ENCODE results near the gene APOL4.
"Not testable (repeated sequence)": the region's sequence is repeated elsewhere in the genome, so short reads cannot be mapped to it uniquely, and the experiment has no call there.

The APOL4 gene

GRCh38 chr22:36192542-36192941 lies 9.1 kb downstream of the APOL4 start:
- no CpG with 5 or more reads among the region's 4 CpGs for WGBS (ENCODE audit: extremely low coverage, insufficient coverage, low lambda C conversion rate)

GRCh38 chr22:36191106-36191836 lies 10.3 kb downstream of the APOL4 start:
- Histone ChIP-seq H3K4me1 (ENCODE audit: control insufficient read depth, low read depth, low read length) (peaks cover 6% of the 10 kb centered on the region), H3K9ac (ENCODE audit: low read length) (no peak overlapping the region), H3K79me2 (ENCODE audit: control insufficient read depth, insufficient read depth, low read length) (no peaks in the 10 kb centered on the region), H3K79me1 (ENCODE audit: low read length) (no peaks in the 10 kb centered on the region), H2AK5ac (ENCODE audit: low read length) (peak overlapping the region; percentile 96), H2BK120ac (ENCODE audit: low read depth, low read length) (no peak overlapping the region), H3K4ac (ENCODE audit: low read depth, low read length) (no peak overlapping the region), H4K8ac (ENCODE audit: low read depth, low read length) (no peak overlapping the region), H3K4me2 (ENCODE audit: low read length) (no peak overlapping the region), H3K36me3 (ENCODE audit: control insufficient read depth, insufficient read depth, low read length) (no peaks in the 10 kb centered on the region), H3K27me3 (ENCODE audit: insufficient read depth, low read length, poor library complexity) (no peaks in the 10 kb centered on the region), H2BK15ac (replicated peaks; ENCODE audit: low read depth) (no peak overlapping the region), H3K27ac (ENCODE audit: low read depth, low read length) (no peak overlapping the region), H2BK5ac (ENCODE audit: low read length) (peak overlapping the region; percentile 24), H3K18ac (ENCODE audit: low read length) (no peak overlapping the region), H4K5ac (ENCODE audit: low read length) (no peak overlapping the region), H3K56ac (ENCODE audit: low read length) (no peak overlapping the region), H3K4me3 (ENCODE audit: low read length) (no peak overlapping the region), H3K23ac (ENCODE audit: low read length) (no peak overlapping the region)
- no peak for DNase-seq
- no CpG with 5 or more reads among the region's 17 CpGs for WGBS (ENCODE audit: extremely low coverage, insufficient coverage, low lambda C conversion rate)

More at GRCh38 chr22:36192542-36192941, 9.1 kb downstream of the APOL4 start:
- H4K5ac ChIP-seq (ENCODE audit: low read length) = no peak overlapping the region
- H3K9ac ChIP-seq (ENCODE audit: low read length) = no peak overlapping the region
- no peak overlapping the region for H2AK5ac ChIP-seq (ENCODE audit: low read length)
- H2BK5ac ChIP-seq (ENCODE audit: low read length) = no peak overlapping the region
- no peak overlapping the region for H3K4me2 ChIP-seq (ENCODE audit: low read length)
- no peak for DNase-seq
- no peak overlapping the region for H3K23ac ChIP-seq (ENCODE audit: low read length)
- peaks cover 8% of the 10 kb centered on the region for H3K4me1 ChIP-seq (ENCODE audit: control insufficient read depth, low read depth, low read length)
- no peak overlapping the region for H2BK15ac ChIP-seq (replicated peaks; ENCODE audit: low read depth)
- no peak overlapping the region for H3K56ac ChIP-seq (ENCODE audit: low read length)
- no peaks in the 10 kb centered on the region for H3K27me3 ChIP-seq (ENCODE audit: insufficient read depth, low read length, poor library complexity)
- H2BK120ac ChIP-seq (ENCODE audit: low read depth, low read length) = no peak overlapping the region
- no peak overlapping the region for H3K27ac ChIP-seq (ENCODE audit: low read depth, low read length)
- H3K79me2 ChIP-seq (ENCODE audit: control insufficient read depth, insufficient read depth, low read length) = no peaks in the 10 kb centered on the region
- no peaks in the 10 kb centered on the region for H3K79me1 ChIP-seq (ENCODE audit: low read length)
- H3K4ac ChIP-seq (ENCODE audit: low read depth, low read length) = no peak overlapping the region
- no peak overlapping the region for H3K4me3 ChIP-seq (ENCODE audit: low read length)
- H4K8ac ChIP-seq (ENCODE audit: low read depth, low read length) = no peak overlapping the region
- no peaks in the 10 kb centered on the region for H3K36me3 ChIP-seq (ENCODE audit: control insufficient read depth, insufficient read depth, low read length)
- no peak overlapping the region for H3K18ac ChIP-seq (ENCODE audit: low read length)

- not testable (repeated sequence) for H4K8ac ChIP-seq (ENCODE audit: low read depth, low read length); H3K9ac ChIP-seq (ENCODE audit: low read length); H3K18ac ChIP-seq (ENCODE audit: low read length); H3K36me3 ChIP-seq (ENCODE audit: control insufficient read depth, insufficient read depth, low read length); H4K5ac ChIP-seq (ENCODE audit: low read length); H3K27ac ChIP-seq (ENCODE audit: low read depth, low read length); H2BK15ac ChIP-seq (replicated peaks; ENCODE audit: low read depth); H3K4me2 ChIP-seq (ENCODE audit: low read length); H3K4ac ChIP-seq (ENCODE audit: low read depth, low read length); H2AK5ac ChIP-seq (ENCODE audit: low read length); H3K79me1 ChIP-seq (ENCODE audit: low read length); H3K23ac ChIP-seq (ENCODE audit: low read length); H3K4me1 ChIP-seq (ENCODE audit: control insufficient read depth, low read depth, low read length); H3K79me2 ChIP-seq (ENCODE audit: control insufficient read depth, insufficient read depth, low read length); H3K4me3 ChIP-seq (ENCODE audit: low read length); H3K27me3 ChIP-seq (ENCODE audit: insufficient read depth, low read length, poor library complexity); DNase-seq; H2BK120ac ChIP-seq (ENCODE audit: low read depth, low read length)
- no CpG with 5 or more reads among the region's 6 CpGs for WGBS (ENCODE audit: extremely low coverage, insufficient coverage, low lambda C conversion rate)
- H2BK5ac ChIP-seq (ENCODE audit: low read length) = peak overlapping the region; percentile 67
- H3K56ac ChIP-seq (ENCODE audit: low read length) = peak overlapping the region; percentile 64
Measured at GRCh38 chr22:36187862-36188261, 13.7 kb downstream of the APOL4 start.

GRCh38 chr22:36185828-36186624 lies 15.6 kb downstream of the APOL4 start:
- H2AK5ac ChIP-seq (ENCODE audit: low read length) = no peak overlapping the region
- no peak overlapping the region for H2BK15ac ChIP-seq (replicated peaks; ENCODE audit: low read depth)
- no peak overlapping the region for H3K27ac ChIP-seq (ENCODE audit: low read depth, low read length)
- no peaks in the 10 kb centered on the region for H3K79me1 ChIP-seq (ENCODE audit: low read length)
- no peak overlapping the region for H3K56ac ChIP-seq (ENCODE audit: low read length)
- no CpG with 5 or more reads among the region's 14 CpGs for WGBS (ENCODE audit: extremely low coverage, insufficient coverage, low lambda C conversion rate)
- H3K9ac ChIP-seq (ENCODE audit: low read length) = no peak overlapping the region
- H4K8ac ChIP-seq (ENCODE audit: low read depth, low read length) = no peak overlapping the region
- H3K4me1 ChIP-seq (ENCODE audit: control insufficient read depth, low read depth, low read length) = peaks cover 4% of the 10 kb centered on the region
- H3K4me2 ChIP-seq (ENCODE audit: low read length) = no peak overlapping the region
- no peak overlapping the region for H3K4ac ChIP-seq (ENCODE audit: low read depth, low read length)
- no peak for DNase-seq
- no peak overlapping the region for H2BK120ac ChIP-seq (ENCODE audit: low read depth, low read length)
- H3K79me2 ChIP-seq (ENCODE audit: control insufficient read depth, insufficient read depth, low read length) = no peaks in the 10 kb centered on the region
- no peak overlapping the region for H3K23ac ChIP-seq (ENCODE audit: low read length)
- no peak overlapping the region for H3K4me3 ChIP-seq (ENCODE audit: low read length)
- no peaks in the 10 kb centered on the region for H3K27me3 ChIP-seq (ENCODE audit: insufficient read depth, low read length, poor library complexity)
- no peak overlapping the region for H3K18ac ChIP-seq (ENCODE audit: low read length)
- H2BK5ac ChIP-seq (ENCODE audit: low read length) = no peak overlapping the region
- no peaks in the 10 kb centered on the region for H3K36me3 ChIP-seq (ENCODE audit: control insufficient read depth, insufficient read depth, low read length)
- no peak overlapping the region for H4K5ac ChIP-seq (ENCODE audit: low read length)

- H2BK15ac ChIP-seq (replicated peaks; ENCODE audit: low read depth) = no peak overlapping the region
- no peak overlapping the region for H3K18ac ChIP-seq (ENCODE audit: low read length)
- WGBS (ENCODE audit: extremely low coverage, insufficient coverage, low lambda C conversion rate) = no CpG with 5 or more reads among the region's 10 CpGs
- H3K23ac ChIP-seq (ENCODE audit: low read length) = no peak overlapping the region
- no peak overlapping the region for H3K27ac ChIP-seq (ENCODE audit: low read depth, low read length)
- no peak overlapping the region for H3K4ac ChIP-seq (ENCODE audit: low read depth, low read length)
- no peaks in the 10 kb centered on the region for H3K79me2 ChIP-seq (ENCODE audit: control insufficient read depth, insufficient read depth, low read length)
- H2AK5ac ChIP-seq (ENCODE audit: low read length) = no peak overlapping the region
- H3K4me1 ChIP-seq (ENCODE audit: control insufficient read depth, low read depth, low read length) = peaks cover under 1% of the 10 kb centered on the region
- H3K79me1 ChIP-seq (ENCODE audit: low read length) = no peaks in the 10 kb centered on the region
- H3K27me3 ChIP-seq (ENCODE audit: insufficient read depth, low read length, poor library complexity) = no peaks in the 10 kb centered on the region
- H3K36me3 ChIP-seq (ENCODE audit: control insufficient read depth, insufficient read depth, low read length) = no peaks in the 10 kb centered on the region
- DNase-seq = no peak
- no peak overlapping the region for H4K8ac ChIP-seq (ENCODE audit: low read depth, low read length)
- H2BK120ac ChIP-seq (ENCODE audit: low read depth, low read length) = no peak overlapping the region
- no peak overlapping the region for H4K5ac ChIP-seq (ENCODE audit: low read length)
- H3K4me3 ChIP-seq (ENCODE audit: low read length) = no peak overlapping the region
- H3K56ac ChIP-seq (ENCODE audit: low read length) = no peak overlapping the region
- H3K9ac ChIP-seq (ENCODE audit: low read length) = no peak overlapping the region
- H3K4me2 ChIP-seq (ENCODE audit: low read length) = no peak overlapping the region
- no peak overlapping the region for H2BK5ac ChIP-seq (ENCODE audit: low read length)
Measured at GRCh38 chr22:36184433-36185025, 17.1 kb downstream of the APOL4 start.

Data from mesendoderm (in vitro differentiated cells).